ENCODE data around the gene DAGLA. TPM values are rescaled to one million over a fixed set of nuclear protein-coding genes. Genes with fewer than 3 reads are reported as not detected.

DAGLA gene
- total and polyA plus RNA-seq, 2 experiments from 2014 or later, result 7.4 to 8.9 TPM

DNA sequence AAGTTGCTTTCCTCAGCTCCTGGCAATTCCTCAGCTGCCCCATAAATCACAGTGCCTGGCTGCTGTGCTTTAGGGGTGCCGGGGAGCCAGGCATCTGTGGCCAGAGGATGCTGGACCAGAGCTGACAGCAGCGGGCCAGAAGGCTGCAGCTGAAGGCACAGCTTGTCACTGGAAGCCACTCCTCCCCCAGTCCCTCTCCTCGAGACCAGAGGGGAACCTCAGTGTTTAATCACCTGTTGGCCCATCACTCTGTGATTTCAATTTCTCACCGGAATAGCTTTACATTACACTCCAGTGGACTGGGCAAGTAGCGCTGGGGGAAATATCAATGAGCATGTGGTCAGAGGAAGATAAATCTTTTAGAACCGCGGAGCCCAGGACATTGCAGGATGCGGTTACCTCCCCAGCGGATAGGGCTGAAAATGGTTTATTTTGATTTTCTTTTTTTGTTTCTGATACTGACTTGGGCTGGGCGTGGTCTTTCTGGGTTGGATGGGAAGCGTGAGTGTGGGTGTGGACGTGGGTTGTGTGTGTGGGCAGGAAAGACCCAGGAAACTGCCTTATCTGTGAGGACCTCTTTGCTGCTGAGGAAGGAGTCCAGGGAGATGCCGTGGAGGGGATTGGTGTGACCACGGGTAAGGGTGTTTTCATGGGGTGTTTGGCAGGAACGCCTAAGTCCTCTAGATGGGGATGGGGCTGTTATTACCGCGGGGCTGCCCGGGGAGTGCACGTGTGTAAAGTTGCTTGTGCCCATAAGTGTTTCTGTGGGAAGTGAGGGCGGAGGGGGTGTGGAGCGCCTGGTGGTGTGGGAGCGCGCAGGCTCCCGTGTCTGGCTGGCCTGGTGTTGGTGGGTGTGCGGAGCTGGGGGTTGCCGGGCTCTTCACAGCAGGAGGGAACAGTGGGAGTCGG is 4.0 kb downstream of the DAGLA start:
- TF ChIP-seq, protein P1, sequence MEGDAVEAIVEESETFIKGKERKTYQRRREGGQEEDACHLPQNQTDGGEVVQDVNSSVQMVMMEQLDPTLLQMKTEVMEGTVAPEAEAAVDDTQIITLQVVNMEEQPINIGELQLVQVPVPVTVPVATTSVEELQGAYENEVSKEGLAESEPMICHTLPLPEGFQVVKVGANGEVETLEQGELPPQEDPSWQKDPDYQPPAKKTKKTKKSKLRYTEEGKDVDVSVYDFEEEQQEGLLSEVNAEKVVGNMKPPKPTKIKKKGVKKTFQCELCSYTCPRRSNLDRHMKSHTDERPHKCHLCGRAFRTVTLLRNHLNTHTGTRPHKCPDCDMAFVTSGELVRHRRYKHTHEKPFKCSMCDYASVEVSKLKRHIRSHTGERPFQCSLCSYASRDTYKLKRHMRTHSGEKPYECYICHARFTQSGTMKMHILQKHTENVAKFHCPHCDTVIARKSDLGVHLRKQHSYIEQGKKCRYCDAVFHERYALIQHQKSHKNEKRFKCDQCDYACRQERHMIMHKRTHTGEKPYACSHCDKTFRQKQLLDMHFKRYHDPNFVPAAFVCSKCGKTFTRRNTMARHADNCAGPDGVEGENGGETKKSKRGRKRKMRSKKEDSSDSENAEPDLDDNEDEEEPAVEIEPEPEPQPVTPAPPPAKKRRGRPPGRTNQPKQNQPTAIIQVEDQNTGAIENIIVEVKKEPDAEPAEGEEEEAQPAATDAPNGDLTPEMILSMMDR (IDR thresholded peaks at IDR 0.05; ENCODE audit: poor library complexity), result no peak
- TF ChIP-seq EZH2phosphoT487 (IDR thresholded peaks at IDR 0.05; ENCODE audit: low read depth, severe bottlenecking, unreplicated experiment) (no peak), EZH2 (IDR thresholded peaks at IDR 0.05; ENCODE audit: borderline replicate concordance) (no peak)
- Histone ChIP-seq H3K4me1 (ENCODE audit: insufficient read depth) (peaks cover 40% of the 10 kb centered on the region), H2AFZ (no peak overlapping the region), H3K9me2 (replicated peaks; ENCODE audit: insufficient read depth) (no peaks in the 10 kb centered on the region), H3K9me3 (ENCODE audit: low read depth) (no peaks in the 10 kb centered on the region), H3K4me2 (peak overlapping the region; percentile 59), H3K27ac (peak overlapping the region; percentile 73), H3K4me3 (no peak overlapping the region), H3K36me3 (replicated peaks; ENCODE audit: insufficient read depth, low read depth) (no peaks in the 10 kb centered on the region), H4K20me1 (ENCODE audit: insufficient read depth, poor library complexity, severe bottlenecking) (peaks cover 23% of the 10 kb centered on the region), H3K27me3 (no peaks in the 10 kb centered on the region), H3K79me2 (peaks cover 71% of the 10 kb centered on the region)
- 73% methylated on average over 27 of the region's 27 CpGs for WGBS (ENCODE audit: low lambda C conversion rate, missing lambda C conversion rate)
- no peak for DNase-seq (ENCODE audit: low spot score)

DNA sequence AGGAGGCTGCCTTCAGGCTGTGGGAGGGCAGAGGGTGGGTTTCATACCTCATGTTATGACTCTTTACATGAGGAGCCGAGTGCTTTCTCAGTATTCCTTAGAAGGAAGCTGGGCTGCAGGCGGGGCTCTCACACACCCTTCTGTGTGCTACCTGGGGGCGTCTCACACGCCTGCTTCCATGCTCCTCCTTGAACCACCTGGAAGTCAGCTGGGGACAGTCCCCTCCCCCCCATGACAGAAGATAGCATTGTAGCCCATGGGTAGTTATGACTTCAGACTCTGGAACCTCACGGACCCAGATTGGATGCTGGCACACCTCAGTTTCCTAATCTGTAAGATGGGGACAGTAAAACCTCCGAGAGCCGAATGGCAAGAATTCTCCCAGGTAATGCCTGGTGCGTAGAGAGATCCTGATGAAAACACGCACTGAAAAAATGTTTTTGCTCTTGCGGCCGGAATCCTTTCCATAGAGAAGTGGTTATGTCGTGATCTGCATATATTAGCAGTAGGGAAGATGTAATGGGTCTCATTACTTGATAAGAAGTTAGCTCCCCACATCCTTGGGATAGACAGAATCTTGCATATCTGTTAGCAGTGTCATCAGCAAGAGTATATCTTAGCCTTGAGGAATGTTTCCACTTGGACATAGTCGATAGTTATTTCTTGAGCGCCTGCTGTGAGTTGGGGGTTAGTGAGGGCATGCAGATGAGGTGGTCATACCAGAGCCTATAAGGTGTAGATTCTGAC is 4.9 kb downstream of the DAGLA start:
- Histone ChIP-seq H3K4me1 (ENCODE audit: insufficient read depth) (peaks cover 32% of the 10 kb centered on the region), H3K36me3 (replicated peaks; ENCODE audit: insufficient read depth, low read depth) (no peaks in the 10 kb centered on the region), H3K27me3 (no peaks in the 10 kb centered on the region), H3K9me2 (replicated peaks; ENCODE audit: insufficient read depth) (no peaks in the 10 kb centered on the region), H3K79me2 (peaks cover 75% of the 10 kb centered on the region), H2AFZ (no peak overlapping the region), H4K20me1 (ENCODE audit: insufficient read depth, poor library complexity, severe bottlenecking) (peaks cover 23% of the 10 kb centered on the region), H3K4me3 (no peak overlapping the region), H3K4me2 (peak overlapping the region; percentile 59), H3K27ac (no peak overlapping the region), H3K9me3 (ENCODE audit: low read depth) (no peaks in the 10 kb centered on the region)
- TF ChIP-seq EZH2 (IDR thresholded peaks at IDR 0.05; ENCODE audit: borderline replicate concordance) (no peak), EZH2phosphoT487 (IDR thresholded peaks at IDR 0.05; ENCODE audit: low read depth, severe bottlenecking, unreplicated experiment) (no peak)
- TF ChIP-seq, protein P1 (IDR thresholded peaks at IDR 0.05; ENCODE audit: poor library complexity), result no peak
- DNase-seq (ENCODE audit: low spot score), result no peak
- 82% methylated on average over 14 of the region's 14 CpGs for WGBS (ENCODE audit: low lambda C conversion rate, missing lambda C conversion rate)

DNA sequence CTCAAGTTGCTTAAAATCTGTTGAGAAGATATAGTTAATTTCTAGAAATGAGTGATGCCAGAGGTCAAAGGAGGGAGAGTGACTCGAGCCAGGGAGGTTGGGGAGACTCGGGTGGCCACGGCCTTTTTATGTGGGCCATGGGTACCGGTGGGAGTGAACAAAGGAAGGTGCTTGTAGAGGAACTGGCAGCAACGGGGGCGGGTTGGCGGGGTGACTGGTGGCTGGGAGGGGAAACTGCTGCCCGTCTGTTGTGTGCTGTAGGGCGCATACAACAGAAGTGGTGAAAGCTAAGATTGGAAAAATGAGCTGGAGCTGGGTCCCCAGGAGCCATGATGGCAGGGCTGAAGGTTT is 5.4 kb downstream of the DAGLA start:
- Histone ChIP-seq H3K36me3 (replicated peaks; ENCODE audit: insufficient read depth, low read depth) (no peaks in the 10 kb centered on the region), H3K27ac (no peak overlapping the region), H2AFZ (no peak overlapping the region), H3K79me2 (peaks cover 78% of the 10 kb centered on the region), H3K4me2 (no peak overlapping the region), H3K9me3 (ENCODE audit: low read depth) (no peaks in the 10 kb centered on the region), H3K9me2 (replicated peaks; ENCODE audit: insufficient read depth) (no peaks in the 10 kb centered on the region), H4K20me1 (ENCODE audit: insufficient read depth, poor library complexity, severe bottlenecking) (peaks cover 23% of the 10 kb centered on the region), H3K4me1 (ENCODE audit: insufficient read depth) (peaks cover 31% of the 10 kb centered on the region), H3K27me3 (no peaks in the 10 kb centered on the region), H3K4me3 (no peak overlapping the region)
- no peak for DNase-seq (ENCODE audit: low spot score)
- TF ChIP-seq, protein P1 (IDR thresholded peaks at IDR 0.05; ENCODE audit: poor library complexity), result no peak
- TF ChIP-seq EZH2phosphoT487 (IDR thresholded peaks at IDR 0.05; ENCODE audit: low read depth, severe bottlenecking, unreplicated experiment), result no peak
- no peak for TF ChIP-seq EZH2 (IDR thresholded peaks at IDR 0.05; ENCODE audit: borderline replicate concordance)
- 95% methylated on average over 7 of the region's 9 CpGs for WGBS (ENCODE audit: low lambda C conversion rate, missing lambda C conversion rate)

All from hepatocyte (in vitro differentiated cells).